K562 (cell line): ENCODE measurements around the gene NES. TPM values are rescaled to one million over a fixed set of nuclear protein-coding genes. Genes with fewer than 3 reads are reported as not detected.

Experiments used
- AFF1 ChIP-seq, 2 experiments: fragments of 450-650 bp; IDR thresholded peaks; 2 replicates each; pipeline ENCODE4 v1.6.1; 2018; ENCODE audit warnings: mild to moderate bottlenecking in 2 of 2, low read depth in 1 of 2; ENCODE audit not compliant: partially characterized antibody in 2 of 2
- DNMT1 ChIP-seq: fragments of 450-650 bp; IDR thresholded peaks from 2 replicates; pipeline ENCODE4 v1.6.1; 2016; ENCODE audit warnings: antibody characterized with exemption, mild to moderate bottlenecking
- ETV1 ChIP-seq: fragments of 450-650 bp; conservative IDR thresholded peaks from 2 replicates; pipeline ENCODE4 v1.6.1; 2016; ENCODE audit warnings: missing genetic modification characterization, control low read depth, low read depth, missing compliant biosample characterization
- FOXJ3 ChIP-seq: sonication (generic); formaldehyde crosslinking; IDR thresholded peaks from 2 replicates; pipeline ENCODE4 v1.4.0; 2020; ENCODE audit warnings: mild to moderate bottlenecking, missing genetic modification reagents
- ZNF668 ChIP-seq: fragments of 250-450 bp; sonication (Bioruptor Pico); IDR thresholded peaks from 2 replicates; pipeline ENCODE4 v1.8.0; 2022; ENCODE audit warnings: mild to moderate bottlenecking, inconsistent platforms
- ZSCAN29 ChIP-seq: fragments of 450-650 bp; IDR thresholded peaks from 2 replicates; pipeline ENCODE4 v1.6.1; 2017
- polyA plus RNA-seq, 8 experiments: library from polyadenylated mRNA; depleted of rRNA in 4 of 8; stranded (reverse) in 5 of 8; unstranded in 3 of 8; fragments of >200 nt; fragmentation: Nextera tagmentation in 2 of 8; fragmentation: Illumina TruSeq in 1 of 8; extraction: Ambion mirVana in 2 of 8; extraction: Trizol in 1 of 8; gene quantifications; 2 replicates each; pipeline versions ENCODE4 v1.2.1 to v1.2.3, GENCODE V29; 2011 to 2014; ENCODE audit warnings: inconsistent platforms in 1 of 8, missing spikeins in 1 of 8
- total RNA-seq, 7 experiments: library from RNA; depleted of rRNA in 6 of 7; stranded (reverse); fragments of >200 nt in 6 of 7; fragmentation: Illumina TruSeq in 2 of 7; extraction: Trizol in 2 of 7; gene quantifications; 2 replicates each; pipeline versions ENCODE4 v1.2.1 to v1.2.3, GENCODE V29; 2011 to 2021; ENCODE audit warnings: low replicate concordance in 1 of 7
- TF ChIP-seq, protein P1 (sequence below): fragments of 450-650 bp; IDR thresholded peaks from 2 replicates; pipeline ENCODE4 v1.6.1; 2016; ENCODE audit warnings: mild to moderate bottlenecking, moderate library complexity
- TF ChIP-seq, protein P2 (sequence below), 3 experiments: IDR thresholded peaks in 2 of 3; conservative IDR thresholded peaks in 1 of 3; 2 replicates each; pipeline ENCODE4 v1.5.1; 2011 to 2012; ENCODE audit warnings: low read length in 3 of 3, mild to moderate bottlenecking in 3 of 3, control low read depth in 2 of 3, improper control_type of control experiment in 1 of 3, inconsistent platforms in 1 of 3, low read depth in 1 of 3, mixed read lengths in 1 of 3, moderate library complexity in 1 of 3; ENCODE audit not compliant: insufficient read depth in 2 of 3

Gene NES
- total and polyA plus RNA-seq, 9 of the 15 experiments (the other 6 are each of a cell fraction or from before 2014, with no cell fraction given): 0.10 to 8.6 (median 4.2) TPM

- TF ChIP-seq, protein P1, sequence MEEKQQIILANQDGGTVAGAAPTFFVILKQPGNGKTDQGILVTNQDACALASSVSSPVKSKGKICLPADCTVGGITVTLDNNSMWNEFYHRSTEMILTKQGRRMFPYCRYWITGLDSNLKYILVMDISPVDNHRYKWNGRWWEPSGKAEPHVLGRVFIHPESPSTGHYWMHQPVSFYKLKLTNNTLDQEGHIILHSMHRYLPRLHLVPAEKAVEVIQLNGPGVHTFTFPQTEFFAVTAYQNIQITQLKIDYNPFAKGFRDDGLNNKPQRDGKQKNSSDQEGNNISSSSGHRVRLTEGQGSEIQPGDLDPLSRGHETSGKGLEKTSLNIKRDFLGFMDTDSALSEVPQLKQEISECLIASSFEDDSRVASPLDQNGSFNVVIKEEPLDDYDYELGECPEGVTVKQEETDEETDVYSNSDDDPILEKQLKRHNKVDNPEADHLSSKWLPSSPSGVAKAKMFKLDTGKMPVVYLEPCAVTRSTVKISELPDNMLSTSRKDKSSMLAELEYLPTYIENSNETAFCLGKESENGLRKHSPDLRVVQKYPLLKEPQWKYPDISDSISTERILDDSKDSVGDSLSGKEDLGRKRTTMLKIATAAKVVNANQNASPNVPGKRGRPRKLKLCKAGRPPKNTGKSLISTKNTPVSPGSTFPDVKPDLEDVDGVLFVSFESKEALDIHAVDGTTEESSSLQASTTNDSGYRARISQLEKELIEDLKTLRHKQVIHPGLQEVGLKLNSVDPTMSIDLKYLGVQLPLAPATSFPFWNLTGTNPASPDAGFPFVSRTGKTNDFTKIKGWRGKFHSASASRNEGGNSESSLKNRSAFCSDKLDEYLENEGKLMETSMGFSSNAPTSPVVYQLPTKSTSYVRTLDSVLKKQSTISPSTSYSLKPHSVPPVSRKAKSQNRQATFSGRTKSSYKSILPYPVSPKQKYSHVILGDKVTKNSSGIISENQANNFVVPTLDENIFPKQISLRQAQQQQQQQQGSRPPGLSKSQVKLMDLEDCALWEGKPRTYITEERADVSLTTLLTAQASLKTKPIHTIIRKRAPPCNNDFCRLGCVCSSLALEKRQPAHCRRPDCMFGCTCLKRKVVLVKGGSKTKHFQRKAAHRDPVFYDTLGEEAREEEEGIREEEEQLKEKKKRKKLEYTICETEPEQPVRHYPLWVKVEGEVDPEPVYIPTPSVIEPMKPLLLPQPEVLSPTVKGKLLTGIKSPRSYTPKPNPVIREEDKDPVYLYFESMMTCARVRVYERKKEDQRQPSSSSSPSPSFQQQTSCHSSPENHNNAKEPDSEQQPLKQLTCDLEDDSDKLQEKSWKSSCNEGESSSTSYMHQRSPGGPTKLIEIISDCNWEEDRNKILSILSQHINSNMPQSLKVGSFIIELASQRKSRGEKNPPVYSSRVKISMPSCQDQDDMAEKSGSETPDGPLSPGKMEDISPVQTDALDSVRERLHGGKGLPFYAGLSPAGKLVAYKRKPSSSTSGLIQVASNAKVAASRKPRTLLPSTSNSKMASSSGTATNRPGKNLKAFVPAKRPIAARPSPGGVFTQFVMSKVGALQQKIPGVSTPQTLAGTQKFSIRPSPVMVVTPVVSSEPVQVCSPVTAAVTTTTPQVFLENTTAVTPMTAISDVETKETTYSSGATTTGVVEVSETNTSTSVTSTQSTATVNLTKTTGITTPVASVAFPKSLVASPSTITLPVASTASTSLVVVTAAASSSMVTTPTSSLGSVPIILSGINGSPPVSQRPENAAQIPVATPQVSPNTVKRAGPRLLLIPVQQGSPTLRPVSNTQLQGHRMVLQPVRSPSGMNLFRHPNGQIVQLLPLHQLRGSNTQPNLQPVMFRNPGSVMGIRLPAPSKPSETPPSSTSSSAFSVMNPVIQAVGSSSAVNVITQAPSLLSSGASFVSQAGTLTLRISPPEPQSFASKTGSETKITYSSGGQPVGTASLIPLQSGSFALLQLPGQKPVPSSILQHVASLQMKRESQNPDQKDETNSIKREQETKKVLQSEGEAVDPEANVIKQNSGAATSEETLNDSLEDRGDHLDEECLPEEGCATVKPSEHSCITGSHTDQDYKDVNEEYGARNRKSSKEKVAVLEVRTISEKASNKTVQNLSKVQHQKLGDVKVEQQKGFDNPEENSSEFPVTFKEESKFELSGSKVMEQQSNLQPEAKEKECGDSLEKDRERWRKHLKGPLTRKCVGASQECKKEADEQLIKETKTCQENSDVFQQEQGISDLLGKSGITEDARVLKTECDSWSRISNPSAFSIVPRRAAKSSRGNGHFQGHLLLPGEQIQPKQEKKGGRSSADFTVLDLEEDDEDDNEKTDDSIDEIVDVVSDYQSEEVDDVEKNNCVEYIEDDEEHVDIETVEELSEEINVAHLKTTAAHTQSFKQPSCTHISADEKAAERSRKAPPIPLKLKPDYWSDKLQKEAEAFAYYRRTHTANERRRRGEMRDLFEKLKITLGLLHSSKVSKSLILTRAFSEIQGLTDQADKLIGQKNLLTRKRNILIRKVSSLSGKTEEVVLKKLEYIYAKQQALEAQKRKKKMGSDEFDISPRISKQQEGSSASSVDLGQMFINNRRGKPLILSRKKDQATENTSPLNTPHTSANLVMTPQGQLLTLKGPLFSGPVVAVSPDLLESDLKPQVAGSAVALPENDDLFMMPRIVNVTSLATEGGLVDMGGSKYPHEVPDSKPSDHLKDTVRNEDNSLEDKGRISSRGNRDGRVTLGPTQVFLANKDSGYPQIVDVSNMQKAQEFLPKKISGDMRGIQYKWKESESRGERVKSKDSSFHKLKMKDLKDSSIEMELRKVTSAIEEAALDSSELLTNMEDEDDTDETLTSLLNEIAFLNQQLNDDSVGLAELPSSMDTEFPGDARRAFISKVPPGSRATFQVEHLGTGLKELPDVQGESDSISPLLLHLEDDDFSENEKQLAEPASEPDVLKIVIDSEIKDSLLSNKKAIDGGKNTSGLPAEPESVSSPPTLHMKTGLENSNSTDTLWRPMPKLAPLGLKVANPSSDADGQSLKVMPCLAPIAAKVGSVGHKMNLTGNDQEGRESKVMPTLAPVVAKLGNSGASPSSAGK: no peak
- TF ChIP-seq, protein P2, sequence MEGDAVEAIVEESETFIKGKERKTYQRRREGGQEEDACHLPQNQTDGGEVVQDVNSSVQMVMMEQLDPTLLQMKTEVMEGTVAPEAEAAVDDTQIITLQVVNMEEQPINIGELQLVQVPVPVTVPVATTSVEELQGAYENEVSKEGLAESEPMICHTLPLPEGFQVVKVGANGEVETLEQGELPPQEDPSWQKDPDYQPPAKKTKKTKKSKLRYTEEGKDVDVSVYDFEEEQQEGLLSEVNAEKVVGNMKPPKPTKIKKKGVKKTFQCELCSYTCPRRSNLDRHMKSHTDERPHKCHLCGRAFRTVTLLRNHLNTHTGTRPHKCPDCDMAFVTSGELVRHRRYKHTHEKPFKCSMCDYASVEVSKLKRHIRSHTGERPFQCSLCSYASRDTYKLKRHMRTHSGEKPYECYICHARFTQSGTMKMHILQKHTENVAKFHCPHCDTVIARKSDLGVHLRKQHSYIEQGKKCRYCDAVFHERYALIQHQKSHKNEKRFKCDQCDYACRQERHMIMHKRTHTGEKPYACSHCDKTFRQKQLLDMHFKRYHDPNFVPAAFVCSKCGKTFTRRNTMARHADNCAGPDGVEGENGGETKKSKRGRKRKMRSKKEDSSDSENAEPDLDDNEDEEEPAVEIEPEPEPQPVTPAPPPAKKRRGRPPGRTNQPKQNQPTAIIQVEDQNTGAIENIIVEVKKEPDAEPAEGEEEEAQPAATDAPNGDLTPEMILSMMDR (IDR thresholded peaks at IDR 0.05 in 2 of 3, conservative IDR thresholded peaks at IDR 0.05 in 1 of 3; ENCODE audit: insufficient read depth in 2 of 3, low read depth in 1 of 3, low read length in 3 of 3): no peak
- TF ChIP-seq ZSCAN29: no peak
- TF ChIP-seq ZNF668: no peak
- TF ChIP-seq FOXJ3 (CRISPR knock-in tag): no peak
- TF ChIP-seq DNMT1: no peak
- no peak for TF ChIP-seq ETV1 (tag)
- TF ChIP-seq AFF1 (IDR thresholded peaks at IDR 0.05; ENCODE audit: low read depth in 1 of 2, partially characterized antibody in 2 of 2): peak in 1 of 2 experiments; percentile 36
These were observed 24.8 kb downstream of the NES start (continued) for GRCh38 chr1:156652131-156652991.
